ENCODE results near the gene SPEG. TPM values are rescaled to one million over a fixed set of nuclear protein-coding genes. Genes with fewer than 3 reads are reported as not detected.

The SPEG gene
- total RNA-seq, 1 donor = 48.8 TPM

GRCh38 chr2:219477179-219477578, 42.5 kb downstream of the SPEG start:
- no peak overlapping the region for H3K4me3 ChIP-seq (ENCODE audit: low read depth, low read length)
- no peak for DNase-seq (ENCODE audit: low read depth)
- TF ChIP-seq, protein P1, sequence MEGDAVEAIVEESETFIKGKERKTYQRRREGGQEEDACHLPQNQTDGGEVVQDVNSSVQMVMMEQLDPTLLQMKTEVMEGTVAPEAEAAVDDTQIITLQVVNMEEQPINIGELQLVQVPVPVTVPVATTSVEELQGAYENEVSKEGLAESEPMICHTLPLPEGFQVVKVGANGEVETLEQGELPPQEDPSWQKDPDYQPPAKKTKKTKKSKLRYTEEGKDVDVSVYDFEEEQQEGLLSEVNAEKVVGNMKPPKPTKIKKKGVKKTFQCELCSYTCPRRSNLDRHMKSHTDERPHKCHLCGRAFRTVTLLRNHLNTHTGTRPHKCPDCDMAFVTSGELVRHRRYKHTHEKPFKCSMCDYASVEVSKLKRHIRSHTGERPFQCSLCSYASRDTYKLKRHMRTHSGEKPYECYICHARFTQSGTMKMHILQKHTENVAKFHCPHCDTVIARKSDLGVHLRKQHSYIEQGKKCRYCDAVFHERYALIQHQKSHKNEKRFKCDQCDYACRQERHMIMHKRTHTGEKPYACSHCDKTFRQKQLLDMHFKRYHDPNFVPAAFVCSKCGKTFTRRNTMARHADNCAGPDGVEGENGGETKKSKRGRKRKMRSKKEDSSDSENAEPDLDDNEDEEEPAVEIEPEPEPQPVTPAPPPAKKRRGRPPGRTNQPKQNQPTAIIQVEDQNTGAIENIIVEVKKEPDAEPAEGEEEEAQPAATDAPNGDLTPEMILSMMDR (IDR thresholded peaks at IDR 0.05; ENCODE audit: insufficient read depth, low read depth, low read length) = no peak

GRCh38 chr2:219477815-219478214, 43.2 kb downstream of the SPEG start:
- TF ChIP-seq, protein P1 (IDR thresholded peaks at IDR 0.05; ENCODE audit: insufficient read depth, low read depth, low read length) = no peak
- DNase-seq (ENCODE audit: low read depth) = no peak
- no peak overlapping the region for H3K4me3 ChIP-seq (ENCODE audit: low read depth, low read length)

GRCh38 chr2:219478916-219479315, 44.3 kb downstream of the SPEG start:
- DNase-seq (ENCODE audit: low read depth) = no peak
- no peak overlapping the region for H3K4me3 ChIP-seq (ENCODE audit: low read depth, low read length)
- TF ChIP-seq, protein P1 (IDR thresholded peaks at IDR 0.05; ENCODE audit: insufficient read depth, low read depth, low read length) = no peak

GRCh38 chr2:219480004-219480403, 45.4 kb downstream of the SPEG start:
- H3K4me3 ChIP-seq (ENCODE audit: low read depth, low read length) = no peak overlapping the region
- TF ChIP-seq, protein P1 (IDR thresholded peaks at IDR 0.05; ENCODE audit: insufficient read depth, low read depth, low read length) = no peak
- DNase-seq (ENCODE audit: low read depth) = no peak

DNA sequence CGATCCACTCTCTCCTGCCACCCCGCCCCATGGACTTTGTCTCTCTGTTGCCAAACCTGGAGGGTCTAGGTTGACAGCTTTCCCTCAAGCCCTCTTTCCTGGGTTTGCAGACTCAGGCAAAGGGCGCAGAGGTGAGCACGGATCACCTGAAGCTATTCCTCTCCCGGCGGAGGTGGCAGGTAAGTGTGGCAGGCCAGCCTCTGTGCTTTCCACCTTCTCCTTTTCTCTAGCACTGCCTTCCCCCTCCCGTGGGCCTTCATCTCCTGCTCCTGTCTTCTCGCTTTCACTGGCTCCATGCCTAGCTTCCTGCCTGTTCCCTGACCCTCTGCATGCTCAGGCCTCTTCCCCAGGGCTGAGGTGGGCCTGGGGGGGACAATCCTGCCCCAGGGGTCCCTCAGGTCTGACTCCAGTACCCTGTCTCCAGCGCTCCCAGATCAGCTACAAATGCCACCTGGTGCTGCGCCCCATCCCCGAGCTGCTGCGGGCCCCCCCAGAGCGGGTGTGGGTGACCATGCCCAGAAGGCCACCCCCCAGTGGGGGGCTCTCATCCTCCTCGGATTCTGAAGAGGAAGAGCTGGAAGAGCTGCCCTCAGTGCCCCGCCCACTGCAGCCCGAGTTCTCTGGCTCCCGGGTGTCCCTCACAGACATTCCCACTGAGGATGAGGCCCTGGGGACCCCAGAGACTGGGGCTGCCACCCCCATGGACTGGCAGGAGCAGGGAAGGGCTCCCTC, 48.2 kb downstream of the SPEG start:
- no peak overlapping the region for H3K4me3 ChIP-seq (ENCODE audit: low read depth, low read length)
- DNase-seq (ENCODE audit: low read depth) = no peak
- TF ChIP-seq, protein P1 (IDR thresholded peaks at IDR 0.05; ENCODE audit: insufficient read depth, low read depth, low read length) = no peak

- TF ChIP-seq, protein P1 (IDR thresholded peaks at IDR 0.05; ENCODE audit: insufficient read depth, low read depth, low read length) = no peak
- no peak overlapping the region for H3K4me3 ChIP-seq (ENCODE audit: low read depth, low read length)
- no peak for DNase-seq (ENCODE audit: low read depth)
Observed at GRCh38 chr2:219483451-219484342, 49.1 kb downstream of the SPEG start.
